ENCODE measurements around the gene BCL11A. TPM values are rescaled to one million over a fixed set of nuclear protein-coding genes. Genes with fewer than 3 reads are reported as not detected.

Gene BCL11A
- total and polyA plus RNA-seq, 8 donors = 1.2 to 27.4 (median 16.3) TPM

GRCh38 chr2:60508339-60508917 lies 45.0 kb downstream of the BCL11A start:
- DNase-seq = peak in 1 of 2 donors; percentile 37
- 54 to 72% (median 65%) methylated on average over 8 of the region's 8 CpGs for WGBS, 5 donors
- H3K9me3 ChIP-seq = no peaks in the 10 kb centered on the region
- no peak overlapping the region for H3K4me3 ChIP-seq
- TF ChIP-seq CTCF (IDR thresholded peaks at IDR 0.05) (no peak), POLR2AphosphoS5 (IDR thresholded peaks at IDR 0.05) (no peak), POLR2A (IDR thresholded peaks at IDR 0.05) (no peak), EP300 (IDR thresholded peaks at IDR 0.05) (no peak)
- intact Hi-C loops (cut with DNase I; ENCODE audit: low total_unique reads) = no loop called here
- no peaks in the 10 kb centered on the region for H3K27me3 ChIP-seq
- H3K27ac ChIP-seq = no peak overlapping the region
- H3K36me3 ChIP-seq = no peaks in the 10 kb centered on the region
- peaks cover 0 to 40% (median 0%) of the 10 kb centered on the region in 4 donors for H3K4me1 ChIP-seq

- H3K4me3 ChIP-seq = no peak overlapping the region
- no peaks in the 10 kb centered on the region for H3K36me3 ChIP-seq
- 58 to 69% (median 65%) methylated on average over 9 of the region's 9 CpGs for WGBS, 5 donors
- peaks cover 0 to 44% (median 2%) of the 10 kb centered on the region in 4 donors for H3K4me1 ChIP-seq
- H3K9me3 ChIP-seq = no peaks in the 10 kb centered on the region
- no peak overlapping the region for H3K27ac ChIP-seq
- TF ChIP-seq POLR2A (IDR thresholded peaks at IDR 0.05) = no peak
- TF ChIP-seq EP300 (IDR thresholded peaks at IDR 0.05) = no peak
- TF ChIP-seq CTCF (IDR thresholded peaks at IDR 0.05) = no peak
- no peak for TF ChIP-seq POLR2AphosphoS5 (IDR thresholded peaks at IDR 0.05)
- intact Hi-C loops (cut with DNase I; ENCODE audit: low total_unique reads) = no loop called here
- DNase-seq = peak in 1 of 2 donors; percentile 41
- no peaks in the 10 kb centered on the region for H3K27me3 ChIP-seq
Observed at GRCh38 chr2:60507211-60507965, 46.1 kb downstream of the BCL11A start.

- intact Hi-C loops (cut with DNase I; ENCODE audit: low total_unique reads) = no loop called here
- H3K27ac ChIP-seq = no peak overlapping the region
Observed at GRCh38 chr2:60505880-60506260, 47.6 kb downstream of the BCL11A start.

More at GRCh38 chr2:60505880-60506260, 47.6 kb downstream of the BCL11A start:
- H3K4me3 ChIP-seq = no peak overlapping the region
- DNase-seq = no peak
- H3K36me3 ChIP-seq = no peaks in the 10 kb centered on the region
- TF ChIP-seq EP300 (IDR thresholded peaks at IDR 0.05) (no peak), POLR2AphosphoS5 (IDR thresholded peaks at IDR 0.05) (no peak), POLR2A (IDR thresholded peaks at IDR 0.05) (no peak), CTCF (IDR thresholded peaks at IDR 0.05) (no peak)
- WGBS, 5 donors = 77 to 94% (median 86%) methylated on average over 4 of the region's 4 CpGs
- H3K27me3 ChIP-seq = no peaks in the 10 kb centered on the region
- peaks cover 0 to 55% (median 7%) of the 10 kb centered on the region in 4 donors for H3K4me1 ChIP-seq
- H3K9me3 ChIP-seq = no peaks in the 10 kb centered on the region
